GM12873 (cell line): ENCODE results near the gene SCYL2.

Experiments used
- CTCF ChIP-seq: IDR thresholded peaks from 2 replicates; pipeline ENCODE4 v1.5.1; 2012; ENCODE audit warnings: low read depth, mild to moderate bottlenecking, moderate library complexity, low read length, control low read depth; ENCODE audit not compliant: insufficient read depth; ENCODE audit errors: missing control alignments

SCYL2 gene

GRCh38 chr12:100249941-100250340 is 17.0 kb upstream of the SCYL2 start:
- TF ChIP-seq CTCF, result no peak

- TF ChIP-seq CTCF, result no peak
These were observed 15.1 kb upstream of the SCYL2 start for GRCh38 chr12:100251917-100252316.

GRCh38 chr12:100253437-100253836 is 13.5 kb upstream of the SCYL2 start:
- TF ChIP-seq CTCF, result no peak

GRCh38 chr12:100254876-100255275 is 12.1 kb upstream of the SCYL2 start:
- TF ChIP-seq CTCF, result no peak

- TF ChIP-seq CTCF, result no peak
These were observed 8.8 kb upstream of the SCYL2 start for GRCh38 chr12:100258127-100258526.

- no peak for TF ChIP-seq CTCF
These were observed 3.8 kb upstream of the SCYL2 start for GRCh38 chr12:100263131-100263530.

- TF ChIP-seq CTCF, result no peak
These were observed 1.0 kb upstream of the SCYL2 start for GRCh38 chr12:100265732-100266584.
